Caco-2 (cell line): ENCODE data around the gene ZBTB16. TPM values are rescaled to one million over a fixed set of nuclear protein-coding genes. Genes with fewer than 3 reads are reported as not detected.

ENCODE experiments used
- total RNA-seq: library from RNA; stranded (reverse); gene quantifications from 2 replicates; pipeline ENCODE4 v1.2.3, GENCODE V29; 2022

The ZBTB16 gene
- total RNA-seq, 1 experiment from 2014 or later: 12.7 TPM

Other genes starting within 250 kb of the ZBTB16 start
- 63.8 and 74.4 TPM in 2 replicates for gene USP28, start 184.1 kb upstream of the ZBTB16 start, total RNA-seq
- gene HTR3B, start 154.9 kb upstream of the ZBTB16 start, total RNA-seq: not detected in 2 replicates
- not detected in 2 replicates for gene HTR3A, start 84.6 kb upstream of the ZBTB16 start, total RNA-seq
- 2.4 TPM in 2 replicates for gene NNMT, start 236.7 kb downstream of the ZBTB16 start, total RNA-seq